Common myeloid progenitor, CD34-positive (primary cell): ENCODE measurements around the gene LEPR.

Experiments used
- CTCF ChIA-PET: fragments of 350-600 bp; sonication (Branson Sonifier 250); formaldehyde crosslinking; loops from one replicate; lab custom pipeline; 2021; ENCODE audit warnings: antibody characterized with exemption; lab: Charles Lee
- POLR2A ChIA-PET: fragments of 350-600 bp; sonication (Branson Sonifier 250); formaldehyde crosslinking; loops from one replicate; lab custom pipeline; 2021; ENCODE audit warnings: antibody characterized with exemption; lab: Charles Lee
- DNase-seq, 3 donors: peaks; one replicate each; pipeline versions ENCODE4 v3.0.0 to v3.0.0-alpha.2; 2013
- H3K27ac ChIP-seq, 2 experiments: 1 replicate in 1 of 2; 2 replicates in 1 of 2; pipeline ENCODE4 v1.7.0; 2013; ENCODE audit warnings: inconsistent platforms in 2 of 2, low read length in 2 of 2, mild to moderate bottlenecking in 2 of 2, low read depth in 1 of 2, moderate library complexity in 1 of 2; ENCODE audit not compliant: severe bottlenecking in 2 of 2, insufficient read depth in 1 of 2, poor library complexity in 1 of 2
- H3K27me3 ChIP-seq, 5 experiments: replicated peaks in 2 of 5; 1 replicate in 3 of 5; 2 replicates in 2 of 5; pipeline versions ENCODE4 v1.6.1 to v1.7.0; 2013; ENCODE audit warnings: low read length in 4 of 5, mild to moderate bottlenecking in 2 of 5, moderate library complexity in 2 of 5, inconsistent platforms in 1 of 5; ENCODE audit not compliant: insufficient read depth in 5 of 5, control insufficient read depth in 4 of 5
- H3K36me3 ChIP-seq, 4 experiments: 1 replicate in 2 of 4; 2 replicates in 2 of 4; pipeline versions ENCODE4 v1.6.1 to v1.7.0; 2013; ENCODE audit warnings: low read length in 3 of 4, control low read depth in 1 of 4, mild to moderate bottlenecking in 1 of 4; ENCODE audit not compliant: control insufficient read depth in 4 of 4, insufficient read depth in 4 of 4
- H3K4me1 ChIP-seq, 4 experiments: 1 replicate in 3 of 4; 2 replicates in 1 of 4; pipeline versions ENCODE4 v1.6.1 to v1.7.1; 2013; ENCODE audit warnings: low read length in 3 of 4, mild to moderate bottlenecking in 3 of 4, control low read depth in 1 of 4, inconsistent platforms in 1 of 4, moderate library complexity in 1 of 4; ENCODE audit not compliant: control insufficient read depth in 4 of 4, insufficient read depth in 4 of 4; ENCODE audit errors: control extremely low read depth in 1 of 4
- H3K4me3 ChIP-seq, 7 experiments: 1 replicate in 4 of 7; 2 replicates in 3 of 7; pipeline versions ENCODE4 v1.5.1 to v1.7.0; 2013; ENCODE audit warnings: mild to moderate bottlenecking in 7 of 7, low read length in 6 of 7, moderate library complexity in 6 of 7, inconsistent platforms in 2 of 7, low read depth in 2 of 7, control low read depth in 1 of 7; ENCODE audit not compliant: insufficient read depth in 4 of 7, control insufficient read depth in 1 of 7; ENCODE audit errors: extremely low read depth in 1 of 7
- H3K9me3 ChIP-seq, 5 experiments: 1 replicate in 4 of 5; 2 replicates in 1 of 5; pipeline versions ENCODE4 v1.6.1 to v1.7.1; 2013; ENCODE audit warnings: low read length in 4 of 5, mild to moderate bottlenecking in 2 of 5, inconsistent platforms in 1 of 5, low read depth in 1 of 5, moderate library complexity in 1 of 5; ENCODE audit not compliant: control insufficient read depth in 4 of 5, insufficient read depth in 2 of 5; ENCODE audit errors: control extremely low read depth in 1 of 5
- WGBS: methylation state at CpG from one replicate; pipeline ENCODE4 v1.1.5; 2013; ENCODE audit not compliant: insufficient coverage; 5-methylcytosine and 5-hydroxymethylcytosine counted together

LEPR gene

DNA sequence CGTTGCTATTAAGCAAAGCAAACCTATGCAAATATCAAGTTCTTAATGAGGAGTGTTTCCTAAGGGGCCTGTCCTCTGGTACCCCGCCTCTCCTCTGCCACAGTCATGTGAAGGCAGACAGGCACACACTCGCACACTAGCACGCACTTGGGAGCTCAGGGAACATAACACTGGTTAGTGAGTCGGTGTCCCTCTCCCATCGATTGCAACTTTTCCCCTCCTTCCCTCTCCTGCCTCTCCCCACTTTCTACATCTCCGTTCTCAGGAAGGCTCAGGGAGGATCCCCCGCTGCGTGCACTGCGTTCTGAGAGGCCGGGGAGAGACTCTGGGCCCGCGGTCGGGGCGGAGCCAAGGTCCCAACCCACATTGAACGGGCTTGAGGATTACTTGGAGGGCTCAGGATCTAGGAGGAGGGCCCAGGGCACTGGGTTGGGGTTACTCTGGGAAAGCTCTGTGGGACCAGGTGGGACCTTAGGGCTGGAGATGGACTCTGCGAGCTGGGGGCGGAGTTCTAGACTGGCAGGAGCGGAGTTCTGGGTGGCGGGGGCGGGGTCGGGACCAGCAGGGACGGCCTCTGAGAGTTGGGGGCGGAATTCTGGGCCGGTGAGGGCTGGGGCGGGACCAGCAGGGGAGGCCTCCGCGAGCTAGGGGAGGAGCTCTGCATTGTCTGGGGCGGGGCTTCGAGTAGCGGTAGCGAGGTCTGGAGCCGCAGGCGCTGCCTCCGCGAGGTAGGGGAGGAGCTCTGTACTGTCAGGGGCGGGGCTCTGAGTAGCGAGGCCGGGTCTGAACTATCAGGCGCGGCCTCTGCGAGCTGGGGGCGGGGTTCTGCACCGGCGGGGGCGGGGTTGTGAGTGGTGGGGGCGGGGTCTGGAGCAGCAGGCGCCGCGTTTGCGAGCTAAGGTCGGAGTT lies 533 bp upstream of the LEPR start:
- CTCF ChIA-PET = interaction anchor here (0.6 to 2.3 kb wide), 9 partner anchors 8 to 268 kb away, joined by 3 to 10 read pairs (median 3); no protein-coding TSS in a partner anchor
- H3K36me3 ChIP-seq = peaks cover under 1 to 4% (median 2%) of the 10 kb centered on the region in 4 experiments

DNA sequence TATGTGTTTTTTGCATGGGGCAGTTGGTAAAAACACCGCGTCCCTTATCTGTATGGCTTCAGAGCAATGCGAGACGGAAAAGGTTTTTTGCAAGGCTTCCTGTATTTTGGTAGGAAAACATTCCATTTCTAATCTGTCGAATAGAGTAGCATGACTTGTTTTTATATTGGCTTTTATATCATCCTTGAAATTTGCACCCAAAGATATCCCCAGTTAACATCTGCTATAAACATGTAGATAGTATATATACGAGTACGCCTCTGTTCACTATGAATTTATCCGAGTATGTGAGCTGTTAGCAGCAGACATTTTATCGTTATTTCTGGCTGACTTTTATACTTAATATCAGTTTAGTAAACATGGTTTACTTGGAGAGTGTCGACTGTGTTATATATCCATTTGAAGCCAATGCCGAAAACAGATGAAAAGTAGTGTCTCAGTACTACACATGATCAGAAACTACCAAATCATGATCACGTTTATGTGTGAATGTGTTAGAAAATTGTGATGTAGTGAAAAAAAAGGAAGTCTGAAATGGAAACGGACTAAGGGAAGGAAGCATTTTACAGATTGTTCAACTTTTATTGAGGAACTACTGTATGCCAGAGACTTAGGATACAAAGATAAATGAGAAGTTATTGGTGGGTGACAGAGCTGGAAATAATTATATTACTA lies 1.0 kb downstream of the LEPR start:
- Histone ChIP-seq H3K4me1 (peaks cover 9 to 55% (median 30%) of the 10 kb centered on the region in 4 experiments), H3K36me3 (peaks cover 6 to 19% (median 13%) of the 10 kb centered on the region in 4 experiments), H3K27me3 (no peaks in the 10 kb centered on the region), H3K9me3 (no peaks in the 10 kb centered on the region), H3K4me3 (peak overlapping the region in 6 of 7 experiments; percentile 70 to 93 (median 92)), H3K27ac (peak overlapping the region; percentile 97)
- POLR2A ChIA-PET = no interaction called here
- DNase-seq = peak; percentile 66 to 87 (median 78)
- WGBS = 0% methylated on average over 3 of the region's 13 CpGs
- CTCF ChIA-PET = no interaction called here

More for the DNA sequence above, 533 bp upstream of the LEPR start:
- DNase-seq = peak; percentile 97 to 99 (median 98)
- no peaks in the 10 kb centered on the region for H3K27me3 ChIP-seq
- WGBS = under 1% methylated on average over 33 of the region's 52 CpGs
- peak overlapping the region; percentile 48 to 93 (median 82) for H3K4me3 ChIP-seq
- POLR2A ChIA-PET = interaction anchor here (0.7 kb wide), 1 partner anchor 1025 kb away, joined by 3 read pairs; no protein-coding TSS in a partner anchor
- peak overlapping the region; percentile 57 to 97 for H3K27ac ChIP-seq
- H3K9me3 ChIP-seq = no peaks in the 10 kb centered on the region
- H3K4me1 ChIP-seq = peaks cover 9 to 44% (median 27%) of the 10 kb centered on the region in 4 experiments

DNA sequence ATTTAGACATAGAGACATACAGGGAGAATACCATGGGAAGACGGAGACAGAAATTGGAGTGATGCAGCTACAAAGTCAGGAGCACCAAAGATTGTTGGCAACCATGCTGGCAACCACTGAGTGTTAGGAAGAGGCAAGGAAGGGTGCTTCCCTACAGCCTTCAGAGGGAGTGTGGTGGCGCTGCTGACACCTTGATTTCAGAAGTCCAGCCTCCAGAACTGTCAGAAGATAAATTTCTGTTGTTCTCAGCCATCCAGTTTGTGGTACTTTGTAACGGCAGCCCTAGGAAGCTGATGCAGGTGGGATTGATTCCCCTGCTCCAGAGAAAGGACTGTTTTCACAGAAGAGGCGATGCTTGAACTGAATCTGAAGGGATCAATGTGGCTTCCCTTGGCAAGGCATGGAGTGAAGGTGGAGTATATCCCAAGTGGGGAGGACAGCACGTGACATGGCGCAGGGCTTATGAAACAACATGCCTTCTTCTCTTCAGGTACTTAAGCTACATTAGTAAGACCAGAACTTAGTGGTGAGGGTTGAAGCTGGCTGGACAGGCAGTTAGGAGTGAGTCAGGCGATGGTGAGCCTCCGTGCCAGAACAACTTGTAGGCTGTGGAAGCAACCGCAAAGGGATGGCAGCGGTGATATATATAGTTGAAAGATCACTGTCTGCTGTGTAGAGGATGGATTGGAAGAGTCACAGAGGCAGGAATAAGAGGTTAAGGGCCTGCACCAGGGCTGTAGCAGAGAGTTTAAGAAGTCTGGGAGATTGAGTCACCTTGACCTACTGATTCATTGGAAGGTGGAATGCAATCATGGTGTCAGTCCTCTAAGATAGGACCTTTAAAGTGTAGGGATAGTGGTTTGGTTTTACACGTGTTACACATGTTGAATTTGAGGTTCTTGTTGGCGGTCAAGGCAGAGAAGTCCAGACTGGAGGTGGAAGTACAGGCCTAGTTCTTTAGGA lies 2.1 kb downstream of the LEPR start:
- WGBS = 71% methylated on average over 7 of the region's 12 CpGs
- ChIA-PET CTCF (interaction anchor here (1.1 kb wide), 1 partner anchor 9 kb away, joined by 3 read pairs; no protein-coding TSS in a partner anchor), POLR2A (interaction anchor here (0.8 kb wide), 1 partner anchor 8 kb away, joined by 3 read pairs; no protein-coding TSS in a partner anchor)
- Histone ChIP-seq H3K27ac (peak overlapping the region; percentile 97), H3K9me3 (no peaks in the 10 kb centered on the region), H3K4me3 (peak overlapping the region in 6 of 7 experiments; percentile 70 to 93 (median 92)), H3K4me1 (peaks cover 9 to 55% (median 30%) of the 10 kb centered on the region in 4 experiments), H3K27me3 (no peaks in the 10 kb centered on the region), H3K36me3 (peaks cover 7 to 28% (median 16%) of the 10 kb centered on the region in 4 experiments)
- DNase-seq = peak in 1 of 3 donors; percentile 24

DNA sequence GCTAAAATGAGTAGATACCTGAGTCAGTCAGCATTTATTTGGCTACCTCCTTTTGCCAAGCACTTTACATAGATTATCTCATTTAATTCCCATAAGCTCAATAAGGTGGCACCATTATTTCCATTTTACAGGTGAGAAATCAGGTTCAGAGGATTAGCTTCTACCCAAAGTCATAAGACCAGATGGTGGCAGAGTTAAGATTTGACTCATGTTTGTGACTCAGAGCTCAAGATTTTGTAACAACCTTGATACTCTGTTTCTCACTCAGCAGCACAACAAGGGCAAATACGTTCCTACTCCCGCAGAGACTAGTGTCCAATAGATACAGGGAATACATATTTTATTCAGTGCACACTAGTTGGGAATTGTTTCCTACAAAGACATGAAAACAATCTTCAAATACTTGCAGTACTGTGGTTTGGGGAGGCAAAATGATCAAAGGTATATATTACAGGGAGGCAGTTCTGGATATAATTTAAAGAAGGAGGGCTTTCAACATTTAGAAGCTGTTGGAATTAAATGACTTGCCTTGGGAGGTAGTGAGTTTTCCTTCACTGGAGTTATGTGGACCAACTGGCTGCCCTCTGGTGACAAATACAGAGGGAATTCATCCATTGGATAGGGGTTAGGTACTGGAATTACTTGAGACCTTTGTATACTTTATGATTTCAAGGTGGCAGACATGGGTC lies 3.6 kb downstream of the LEPR start:
- POLR2A ChIA-PET = no interaction called here
- Histone ChIP-seq H3K4me3 (peak overlapping the region in 2 of 7 experiments; percentile 70 to 93), H3K9me3 (no peaks in the 10 kb centered on the region), H3K4me1 (peaks cover 9 to 58% (median 33%) of the 10 kb centered on the region in 4 experiments), H3K27ac (peak overlapping the region in 1 of 2 experiments; percentile 97), H3K27me3 (no peaks in the 10 kb centered on the region), H3K36me3 (peaks cover 11 to 40% (median 22%) of the 10 kb centered on the region in 4 experiments)
- DNase-seq = peak in 2 of 3 donors; percentile 60 to 72
- CTCF ChIA-PET = interaction anchor here (1.6 kb wide), 1 partner anchor 208 kb away, joined by 4 read pairs; no protein-coding TSS in a partner anchor
- no CpG with 5 or more reads among the region's 2 CpGs for WGBS

DNA sequence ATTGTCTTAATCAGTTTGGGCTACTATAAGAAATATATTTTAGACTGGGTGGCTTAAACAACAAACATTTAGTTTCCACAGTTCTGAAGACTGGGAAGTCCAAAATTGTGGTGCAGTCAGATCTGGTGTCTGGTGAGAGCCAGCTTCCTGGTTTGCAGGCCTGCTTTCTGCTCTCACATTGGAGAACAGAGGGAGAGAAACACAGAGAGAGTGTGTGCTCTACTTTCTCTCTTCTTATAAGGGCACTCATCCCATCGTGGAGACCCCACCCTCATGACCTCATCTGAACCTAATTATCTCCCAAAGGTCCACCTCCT lies 4.1 kb downstream of the LEPR start:
- DNase-seq = no peak
- H3K27me3 ChIP-seq = no peaks in the 10 kb centered on the region
- CTCF ChIA-PET = interaction anchor here (1.6 kb wide), 1 partner anchor 209 kb away, joined by 4 read pairs; no protein-coding TSS in a partner anchor
- H3K9me3 ChIP-seq = no peaks in the 10 kb centered on the region
- WGBS = no CpG with 5 or more reads among the region's 1 CpG
- POLR2A ChIA-PET = no interaction called here
- peaks cover 9 to 58% (median 30%) of the 10 kb centered on the region in 4 experiments for H3K4me1 ChIP-seq
- peak overlapping the region in 1 of 7 experiments; percentile 93 for H3K4me3 ChIP-seq
- H3K27ac ChIP-seq = no peak overlapping the region
- H3K36me3 ChIP-seq = peaks cover 14 to 44% (median 23%) of the 10 kb centered on the region in 4 experiments

DNA sequence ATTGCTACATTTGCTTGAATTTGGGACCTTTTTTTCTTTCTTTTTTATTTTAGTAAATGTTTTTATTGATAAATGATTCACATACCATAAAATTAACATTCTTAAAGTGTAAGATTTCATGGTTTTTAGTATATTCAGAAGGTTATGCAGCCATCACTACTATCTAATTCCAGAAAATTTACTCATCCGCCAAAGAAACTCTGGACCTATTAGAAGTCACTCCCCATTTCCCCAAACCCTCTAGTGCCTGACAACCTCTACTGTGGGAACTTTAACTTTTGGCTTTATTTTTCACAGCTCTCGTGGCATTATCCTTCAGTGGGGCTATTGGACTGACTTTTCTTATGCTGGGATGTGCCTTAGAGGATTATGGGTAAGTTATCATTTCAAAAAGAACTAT lies 4.5 kb downstream of the LEPR start:
- Histone ChIP-seq H3K27ac (no peak overlapping the region), H3K4me3 (no peak overlapping the region), H3K4me1 (peaks cover 9 to 59% (median 29%) of the 10 kb centered on the region in 4 experiments), H3K36me3 (peaks cover 14 to 44% (median 25%) of the 10 kb centered on the region in 4 experiments), H3K9me3 (no peaks in the 10 kb centered on the region), H3K27me3 (no peaks in the 10 kb centered on the region)
- POLR2A ChIA-PET = no interaction called here
- no peak for DNase-seq
- CTCF ChIA-PET = interaction anchor here (1.6 kb wide), 1 partner anchor 209 kb away, joined by 4 read pairs; no protein-coding TSS in a partner anchor
- WGBS = 89% methylated on average over 1 of the region's 2 CpGs
